SK-N-SH (cell line): Measurements from ENCODE around the gene CMTM8. TPM values are rescaled to one million over a fixed set of nuclear protein-coding genes. Genes with fewer than 3 reads are reported as not detected.

Source experiments
- CTCF ChIA-PET: fragments of 300-600, 350-600 bp; formaldehyde crosslinking; extraction: SDS; loops from one replicate; lab custom pipeline; 2021; lab: Yijun Ruan, JAX
- POLR2A ChIA-PET: fragments of 350-600 bp; sonication (Branson Sonifier 250); formaldehyde crosslinking; extraction: SDS; loops from one replicate; lab custom pipeline; 2020; ENCODE audit warnings: antibody characterized with exemption, inconsistent platforms; lab: Yijun Ruan, JAX
- DNase-seq: peaks from one replicate; pipeline ENCODE4 v3.0.0; 2012
- H2AFZ ChIP-seq: fragments of 200-600 bp; sonication (generic); 2 replicates; pipeline ENCODE4 v1.8.1; 2016; ENCODE audit warnings: antibody characterized with exemption, mild to moderate bottlenecking, low read depth
- H3F3A ChIP-seq: fragments of 200-600 bp; sonication (generic); replicated peaks from 2 replicates; pipeline ENCODE3; 2016; ENCODE audit warnings: antibody characterized with exemption, mild to moderate bottlenecking; ENCODE audit not compliant: insufficient read depth
- H3K27ac ChIP-seq, 2 experiments: fragments of 200-500 bp in 1 of 2; fragments of 200-600 bp in 1 of 2; sonication (Bioruptor generic) in 1 of 2; sonication (generic), shearing (Covaris generic) in 1 of 2; 2 replicates each; pipeline versions ENCODE4 v1.5.1 to v1.6.1; 2014 to 2016; ENCODE audit warnings: low read depth in 2 of 2, inconsistent platforms in 1 of 2, low read length in 1 of 2, mild to moderate bottlenecking in 1 of 2, mixed read lengths in 1 of 2
- H3K27me3 ChIP-seq: fragments of 200-600 bp; sonication (generic), shearing (Covaris generic); 2 replicates; pipeline ENCODE4 v1.6.1; 2016; ENCODE audit warnings: mixed run types; ENCODE audit not compliant: insufficient read depth
- H3K36me3 ChIP-seq, 2 experiments: fragments of 200-500 bp in 1 of 2; fragments of 200-600 bp in 1 of 2; sonication (Bioruptor generic) in 1 of 2; sonication (generic) in 1 of 2; replicated peaks in 1 of 2; 2 replicates each; pipeline versions ENCODE3 to v1.5.1; 2014 to 2016; ENCODE audit warnings: low read length in 1 of 2, mild to moderate bottlenecking in 1 of 2; ENCODE audit not compliant: insufficient read depth in 2 of 2, control insufficient read depth in 1 of 2
- H3K4me1 ChIP-seq, 2 experiments: fragments of 200-500 bp in 1 of 2; fragments of 200-600 bp in 1 of 2; sonication (Bioruptor generic) in 1 of 2; sonication (generic), shearing (Covaris generic) in 1 of 2; 2 replicates each; pipeline versions ENCODE4 v1.5.1 to v1.6.1; 2014 to 2016; ENCODE audit warnings: low read depth in 1 of 2, low read length in 1 of 2, mixed run types in 1 of 2; ENCODE audit not compliant: insufficient read depth in 2 of 2, control insufficient read depth in 1 of 2
- H3K4me2 ChIP-seq: fragments of 200-600 bp; sonication (generic), shearing (Covaris generic); 2 replicates; pipeline ENCODE4 v1.6.1; 2017; ENCODE audit warnings: mixed run types
- H3K4me3 ChIP-seq, 2 experiments: fragments of 200-500 bp in 1 of 2; fragments of 200-600 bp in 1 of 2; sonication (Bioruptor generic) in 1 of 2; sonication (generic), shearing (Covaris generic) in 1 of 2; 2 replicates each; pipeline versions ENCODE4 v1.5.1 to v1.8.1; 2014 to 2016; ENCODE audit warnings: low read depth in 2 of 2, inconsistent platforms in 1 of 2, low read length in 1 of 2, mild to moderate bottlenecking in 1 of 2, mixed read lengths in 1 of 2, moderate library complexity in 1 of 2
- H3K79me2 ChIP-seq: fragments of 200-600 bp; sonication (generic); 2 replicates; pipeline ENCODE4 v1.8.1; 2017; ENCODE audit warnings: mild to moderate bottlenecking; ENCODE audit not compliant: insufficient read depth
- H3K9ac ChIP-seq: fragments of 200-600 bp; sonication (generic); 2 replicates; pipeline ENCODE4 v1.6.1; 2017; ENCODE audit warnings: mixed run types
- H3K9me2 ChIP-seq: fragments of 200-600 bp; sonication (generic); 2 replicates; pipeline ENCODE4 v1.6.1; 2017; ENCODE audit warnings: mixed run types
- H3K9me3 ChIP-seq: fragments of 200-600 bp; sonication (generic); 2 replicates; pipeline ENCODE4 v1.6.1; 2017; ENCODE audit warnings: mixed run types, mild to moderate bottlenecking, moderate library complexity
- H4K20me1 ChIP-seq: fragments of 200-600 bp; sonication (generic); 2 replicates; pipeline ENCODE4 v1.6.1; 2017; ENCODE audit warnings: mild to moderate bottlenecking, mixed run types; ENCODE audit not compliant: insufficient read depth
- FOSL2 ChIP-seq: IDR thresholded peaks from 2 replicates; pipeline ENCODE4 v1.4.0; 2012; ENCODE audit warnings: low read depth, mild to moderate bottlenecking, moderate library complexity, borderline replicate concordance
- POLR2AphosphoS5 ChIP-seq: IDR thresholded peaks from 2 replicates; pipeline ENCODE4 v1.6.1; 2012; ENCODE audit warnings: low read depth, low read length
- SIN3A ChIP-seq: IDR thresholded peaks from 2 replicates; pipeline ENCODE4 v1.6.1; 2012; ENCODE audit warnings: low read depth, mild to moderate bottlenecking, low read length, moderate library complexity, borderline replicate concordance
- TEAD4 ChIP-seq: IDR thresholded peaks from 2 replicates; pipeline ENCODE4 v1.4.0; 2012; ENCODE audit warnings: mild to moderate bottlenecking, borderline replicate concordance; ENCODE audit not compliant: insufficient read depth
- WGBS: methylation state at CpG from one replicate; pipeline ENCODE4 v1.1.6; 2017; ENCODE audit warnings: low lambda C conversion rate; 5-methylcytosine and 5-hydroxymethylcytosine counted together
- polyA plus RNA-seq, 3 experiments: library from polyadenylated mRNA; depleted of rRNA; stranded (reverse); fragments of >200 nt; gene quantifications; 2 replicates each; pipeline ENCODE4 v1.2.3, GENCODE V29; 2012

Gene CMTM8
- polyA plus RNA-seq, 1 of the 3 experiments (the other 2 are of a cell fraction): 9.7 TPM

DNA sequence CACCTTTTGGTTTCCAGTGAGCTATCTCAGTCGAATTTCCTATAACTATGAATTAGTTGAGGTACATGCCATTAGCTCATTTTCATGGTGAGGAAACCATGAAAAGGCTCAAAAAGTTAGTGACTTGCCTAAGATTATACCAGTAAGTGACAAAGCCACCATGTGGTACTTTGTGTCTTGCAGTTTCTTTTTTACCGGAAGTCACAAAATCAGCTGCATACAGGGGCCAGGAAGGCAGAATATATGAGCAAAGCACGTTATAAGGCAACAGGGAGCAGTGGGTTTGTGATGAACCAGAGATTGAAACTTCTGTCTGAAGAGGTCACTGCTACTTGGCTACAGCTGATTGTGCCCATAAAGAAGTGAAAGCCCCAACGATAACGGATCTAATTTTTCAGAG, 50.3 kb downstream of the CMTM8 start:
- H4K20me1 ChIP-seq: no peaks in the 10 kb centered on the region
- H3K4me2 ChIP-seq: no peak overlapping the region
- no peaks in the 10 kb centered on the region for H3K4me1 ChIP-seq
- no peak overlapping the region for H3K4me3 ChIP-seq
- H3F3A ChIP-seq: no peaks in the 10 kb centered on the region
- H2AFZ ChIP-seq: no peak overlapping the region
- ChIA-PET POLR2A (no interaction called here), CTCF (interaction anchor here (0.5 to 3.6 kb wide), 5 partner anchors 8 to 1404 kb away, joined by 4 to 19 read pairs (median 5); no protein-coding TSS in a partner anchor)
- no peaks in the 10 kb centered on the region for H3K27me3 ChIP-seq
- DNase-seq: no peak
- TF ChIP-seq FOSL2: no peak
- no peak overlapping the region for H3K27ac ChIP-seq
- 85% methylated on average over 5 of the region's 5 CpGs for WGBS
- no peak overlapping the region for H3K9ac ChIP-seq
- H3K9me3 ChIP-seq: no peaks in the 10 kb centered on the region
- H3K9me2 ChIP-seq: no peaks in the 10 kb centered on the region
- H3K36me3 ChIP-seq: no peaks in the 10 kb centered on the region
- H3K79me2 ChIP-seq: no peaks in the 10 kb centered on the region

- TF ChIP-seq SIN3A (no peak), POLR2AphosphoS5 (no peak)
- TF ChIP-seq, all 33 proteins: peak for 0
- DNase-seq: no peak
- Histone ChIP-seq H3F3A (no peaks in the 10 kb centered on the region), H3K36me3 (no peaks in the 10 kb centered on the region), H2AFZ (no peak overlapping the region), H3K79me2 (no peaks in the 10 kb centered on the region), H3K9ac (no peak overlapping the region), H3K27me3 (no peaks in the 10 kb centered on the region), H3K4me1 (no peaks in the 10 kb centered on the region), H4K20me1 (no peaks in the 10 kb centered on the region), H3K9me2 (no peaks in the 10 kb centered on the region), H3K4me3 (no peak overlapping the region), H3K9me3 (no peaks in the 10 kb centered on the region), H3K4me2 (no peak overlapping the region), H3K27ac (no peak overlapping the region)
- 94% methylated on average over 3 of the region's 3 CpGs for WGBS
- ChIA-PET CTCF (interaction anchor here (1.4 to 1.8 kb wide), 3 partner anchors 15 to 177 kb away, joined by 3 to 6 read pairs (median 5); no protein-coding TSS in a partner anchor), POLR2A (no interaction called here)
These were observed 52.1 kb downstream of the CMTM8 start for GRCh38 chr3:32290619-32291018.

DNA sequence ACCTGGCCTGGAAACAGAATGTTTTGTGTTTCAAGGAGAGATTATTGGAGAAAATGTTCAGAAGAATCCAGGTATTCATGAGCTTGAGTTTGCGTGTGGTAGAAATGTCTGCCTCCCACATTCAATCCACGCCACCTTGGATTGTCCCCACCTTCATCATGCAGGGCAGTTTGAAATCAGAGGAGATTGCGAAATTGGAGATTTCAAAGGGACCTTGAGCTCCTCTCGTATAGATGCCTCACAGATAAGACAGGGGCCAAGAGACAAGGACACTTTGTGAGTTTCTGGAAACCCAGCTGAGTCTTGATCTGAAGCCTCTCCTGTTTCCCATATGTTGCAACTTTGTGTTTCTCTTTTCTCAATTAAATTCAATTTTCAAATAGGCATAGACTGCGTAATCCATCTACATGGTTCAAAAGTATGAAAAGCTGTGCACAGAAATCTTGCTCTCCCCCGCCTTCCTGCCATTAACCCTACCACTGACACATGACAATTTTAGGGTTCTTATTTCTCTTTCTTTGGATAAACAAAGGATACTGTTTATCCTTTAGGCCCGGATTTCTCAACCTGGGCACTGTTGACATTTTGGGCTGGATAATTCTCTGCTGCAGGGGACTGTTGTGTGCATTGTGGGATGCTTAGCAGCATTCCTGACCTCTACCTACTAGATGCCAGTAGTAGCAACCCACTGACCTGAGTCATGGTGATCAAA, 53.8 kb downstream of the CMTM8 start:
- POLR2A ChIA-PET: no interaction called here

More for the DNA sequence above, 53.8 kb downstream of the CMTM8 start:
- no peaks in the 10 kb centered on the region for H3F3A ChIP-seq
- H3K4me1 ChIP-seq: peaks cover 0 to 2% of the 10 kb centered on the region in 2 experiments; a peak in 1 of 4 replicates
- no peaks in the 10 kb centered on the region for H3K79me2 ChIP-seq
- no peaks in the 10 kb centered on the region for H3K9me3 ChIP-seq
- no peak for DNase-seq
- H3K9ac ChIP-seq: no peak overlapping the region
- no peaks in the 10 kb centered on the region for H3K27me3 ChIP-seq
- H3K4me3 ChIP-seq: no peak overlapping the region
- CTCF ChIA-PET: interaction anchor here (0.8 to 1.3 kb wide), 2 partner anchors 116 to 163 kb away, joined by 3 read pairs; no protein-coding TSS in a partner anchor
- no peak overlapping the region for H3K27ac ChIP-seq
- no peaks in the 10 kb centered on the region for H3K36me3 ChIP-seq
- TF ChIP-seq TEAD4: no peak
- H4K20me1 ChIP-seq: no peaks in the 10 kb centered on the region
- no peak overlapping the region for H2AFZ ChIP-seq
- no peak overlapping the region for H3K4me2 ChIP-seq
- WGBS: 85% methylated on average over 7 of the region's 7 CpGs
- H3K9me2 ChIP-seq: no peaks in the 10 kb centered on the region
